OCI-LY3 (cell line): ENCODE results near the gene LINC01488.

ENCODE experiments used
- CTCF ChIP-seq: fragments of 200-600, 300-600 bp; sonication (generic); IDR thresholded peaks from 2 replicates; pipeline ENCODE4 v1.5.1; 2014; ENCODE audit warnings: antibody characterized with exemption, low read length, low read depth
- EZH2phosphoT487 ChIP-seq: fragments of 200-600 bp; shearing (Covaris generic); IDR thresholded peaks from 2 replicates; pipeline ENCODE4 v1.6.1; 2018; ENCODE audit warnings: antibody characterized with exemption, mixed run types, low read depth

GRCh38 chr11:69540118-69541000 lies 58.9 kb downstream of the LINC01488 start:
- TF ChIP-seq CTCF: no peak
- no peak for TF ChIP-seq EZH2phosphoT487
